AG04449 (cell line): Measurements from ENCODE around the gene RAB43.

ENCODE experiments used
- CTCF ChIA-PET: fragments of 350-600 bp; formaldehyde crosslinking; extraction: SDS; loops from one replicate; lab custom pipeline; 2021; ENCODE audit warnings: antibody characterized with exemption; lab: Yijun Ruan, JAX
- POLR2A ChIA-PET: fragments of 400-600, 350-600 bp; formaldehyde crosslinking; extraction: SDS; loops from one replicate; lab custom pipeline; 2020; ENCODE audit warnings: antibody characterized with exemption, inconsistent platforms; lab: Yijun Ruan, JAX
- DNase-seq: peaks from one replicate; pipeline ENCODE4 v3.0.0-alpha.2; 2010; ENCODE audit warnings: low read depth, low spot score
- H3K4me3 ChIP-seq: 2 replicates; pipeline ENCODE4 v1.5.1; 2011; ENCODE audit warnings: low read depth, mild to moderate bottlenecking, control low read depth, low read length
- TF ChIP-seq, protein P1 (sequence below): IDR thresholded peaks from one replicate; pipeline ENCODE4 v1.5.1; 2011; ENCODE audit warnings: mild to moderate bottlenecking, moderate library complexity, low read length, control low read depth, inconsistent platforms; ENCODE audit not compliant: insufficient read depth; ENCODE audit errors: missing control alignments

The RAB43 gene

DNA sequence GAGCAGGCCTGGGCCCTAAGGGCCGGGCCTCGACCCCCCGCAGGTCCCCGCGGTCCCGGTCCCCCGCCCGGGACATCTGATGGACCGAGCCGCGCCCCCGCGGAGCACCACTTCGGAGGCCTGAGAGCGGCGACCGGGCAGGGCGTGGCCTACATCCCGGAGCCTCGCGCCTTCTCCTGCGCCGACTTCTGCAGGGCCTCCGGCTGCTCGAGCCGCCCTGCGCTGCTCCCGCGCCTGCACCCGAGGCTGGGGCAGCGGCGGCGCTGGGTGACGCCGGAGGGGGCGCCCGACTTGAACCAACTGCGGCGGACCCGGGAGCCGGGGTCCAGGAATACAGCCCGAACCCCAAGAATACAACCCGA lies 75.9 kb downstream of the RAB43 start:
- ChIA-PET CTCF (interaction anchor here (1.1 kb wide), 1 partner anchor 9 kb away, joined by 3 read pairs; no protein-coding TSS in a partner anchor), POLR2A (no interaction called here)
- TF ChIP-seq, protein P1, sequence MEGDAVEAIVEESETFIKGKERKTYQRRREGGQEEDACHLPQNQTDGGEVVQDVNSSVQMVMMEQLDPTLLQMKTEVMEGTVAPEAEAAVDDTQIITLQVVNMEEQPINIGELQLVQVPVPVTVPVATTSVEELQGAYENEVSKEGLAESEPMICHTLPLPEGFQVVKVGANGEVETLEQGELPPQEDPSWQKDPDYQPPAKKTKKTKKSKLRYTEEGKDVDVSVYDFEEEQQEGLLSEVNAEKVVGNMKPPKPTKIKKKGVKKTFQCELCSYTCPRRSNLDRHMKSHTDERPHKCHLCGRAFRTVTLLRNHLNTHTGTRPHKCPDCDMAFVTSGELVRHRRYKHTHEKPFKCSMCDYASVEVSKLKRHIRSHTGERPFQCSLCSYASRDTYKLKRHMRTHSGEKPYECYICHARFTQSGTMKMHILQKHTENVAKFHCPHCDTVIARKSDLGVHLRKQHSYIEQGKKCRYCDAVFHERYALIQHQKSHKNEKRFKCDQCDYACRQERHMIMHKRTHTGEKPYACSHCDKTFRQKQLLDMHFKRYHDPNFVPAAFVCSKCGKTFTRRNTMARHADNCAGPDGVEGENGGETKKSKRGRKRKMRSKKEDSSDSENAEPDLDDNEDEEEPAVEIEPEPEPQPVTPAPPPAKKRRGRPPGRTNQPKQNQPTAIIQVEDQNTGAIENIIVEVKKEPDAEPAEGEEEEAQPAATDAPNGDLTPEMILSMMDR, result no peak
- DNase-seq, result no peak
- H3K4me3 ChIP-seq, result no peak overlapping the region

DNA sequence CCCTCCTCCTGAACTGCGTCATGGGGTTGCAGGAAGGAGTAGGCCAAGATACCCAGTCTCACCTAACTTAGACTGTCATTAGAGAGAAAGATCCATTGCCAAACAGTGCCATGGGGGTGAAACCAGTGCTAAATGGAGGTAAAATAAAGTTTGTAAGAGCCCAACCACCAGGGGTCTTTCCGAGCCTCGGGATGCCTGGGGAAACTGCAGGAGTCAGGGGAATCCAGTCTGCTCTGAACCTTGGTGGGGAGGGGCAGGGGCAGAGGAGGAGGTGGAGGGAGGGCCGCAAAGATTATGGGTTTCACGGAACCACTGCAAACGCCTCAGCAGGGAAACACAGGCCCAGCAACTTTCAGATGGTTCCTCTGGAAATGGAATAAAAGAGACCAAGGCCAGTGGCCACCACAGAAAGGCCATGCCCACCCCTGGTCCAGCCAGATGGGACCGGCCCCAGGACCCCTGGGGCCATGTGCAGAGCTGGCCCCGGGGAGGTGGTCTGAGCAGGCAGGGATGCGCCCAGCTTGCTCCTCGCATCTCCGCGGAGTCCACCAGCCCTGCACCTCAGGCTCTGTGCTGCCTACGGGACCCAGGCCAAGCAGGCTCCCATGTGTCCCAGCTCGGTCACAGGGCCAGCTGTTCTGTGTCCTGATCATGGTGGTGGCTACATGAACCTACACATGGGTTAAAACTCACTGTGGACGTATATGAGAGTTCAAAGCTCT lies 80.9 kb downstream of the RAB43 start:
- DNase-seq, result no peak
- H3K4me3 ChIP-seq, result no peak overlapping the region
- ChIA-PET POLR2A (no interaction called here), CTCF (interaction anchor here (1.0 to 6.1 kb wide), 3 partner anchors 12 to 80 kb away, joined by 3 to 50 read pairs (median 3); no protein-coding TSS in a partner anchor)
- TF ChIP-seq, protein P1, result no peak

DNA sequence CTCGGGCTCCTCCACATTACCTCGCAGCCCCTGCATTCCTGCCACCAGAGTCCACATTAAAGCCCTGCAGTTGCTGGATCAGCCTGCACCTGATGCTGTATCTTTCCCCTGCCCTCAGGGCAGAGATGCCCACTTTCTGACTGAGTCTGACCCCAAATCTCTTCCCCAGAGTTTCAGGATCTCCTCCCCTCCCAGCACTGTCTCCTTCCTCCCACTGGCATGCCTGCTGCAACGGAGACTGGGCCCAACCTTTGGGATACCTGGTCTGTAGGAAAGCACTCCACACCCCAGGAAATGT lies 81.6 kb downstream of the RAB43 start:
- H3K4me3 ChIP-seq, result no peak overlapping the region
- CTCF ChIA-PET, result interaction anchor here (1.3 to 6.1 kb wide), 2 partner anchors 13 to 16 kb away, joined by 3 to 50 read pairs; no protein-coding TSS in a partner anchor
- TF ChIP-seq, protein P1, result no peak
- POLR2A ChIA-PET, result no interaction called here
- DNase-seq, result no peak

DNA sequence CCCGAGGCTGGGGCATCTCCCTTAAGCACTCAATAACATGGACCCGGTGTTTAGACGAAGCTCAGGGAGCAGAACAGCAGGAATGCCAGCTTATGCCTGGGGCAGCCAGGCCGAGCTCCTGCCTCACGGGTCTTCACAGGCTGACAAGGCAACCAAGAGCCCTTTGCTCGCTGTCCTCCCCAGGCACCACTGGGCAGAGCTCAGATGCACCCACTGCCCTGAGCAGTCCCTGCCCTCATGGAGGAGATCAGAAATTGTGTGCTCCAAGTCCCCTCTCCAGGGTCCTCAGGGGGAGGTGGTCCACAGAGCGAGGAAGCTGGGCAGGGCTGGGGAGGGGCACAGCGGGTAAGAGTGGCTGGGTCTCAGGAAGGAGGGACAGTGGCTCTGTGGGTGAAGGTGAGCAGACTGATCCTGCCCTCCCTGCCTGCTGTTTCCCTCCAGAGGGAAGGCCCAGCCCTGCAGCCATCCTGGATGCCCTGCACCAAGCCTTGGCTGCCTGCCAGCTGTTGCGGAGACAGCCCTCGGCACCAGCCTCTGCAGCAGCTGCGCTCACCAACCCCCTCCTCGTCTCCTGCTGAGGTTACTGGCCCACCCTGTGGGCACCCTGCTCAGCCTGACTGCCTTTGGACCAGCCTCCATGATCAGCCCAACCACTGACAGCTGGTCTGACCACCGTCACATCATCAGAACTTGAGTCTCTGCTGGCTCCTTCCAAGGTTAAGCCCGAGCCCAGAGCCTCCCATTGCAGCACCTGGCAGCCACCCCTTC lies 82.1 kb downstream of the RAB43 start:
- TF ChIP-seq, protein P1, result no peak
- POLR2A ChIA-PET, result no interaction called here
- H3K4me3 ChIP-seq, result no peak overlapping the region
- CTCF ChIA-PET, result interaction anchor here (1.0 to 6.1 kb wide), 3 partner anchors 13 to 69 kb away, joined by 3 to 50 read pairs (median 5); no protein-coding TSS in a partner anchor
- DNase-seq, result no peak

DNA sequence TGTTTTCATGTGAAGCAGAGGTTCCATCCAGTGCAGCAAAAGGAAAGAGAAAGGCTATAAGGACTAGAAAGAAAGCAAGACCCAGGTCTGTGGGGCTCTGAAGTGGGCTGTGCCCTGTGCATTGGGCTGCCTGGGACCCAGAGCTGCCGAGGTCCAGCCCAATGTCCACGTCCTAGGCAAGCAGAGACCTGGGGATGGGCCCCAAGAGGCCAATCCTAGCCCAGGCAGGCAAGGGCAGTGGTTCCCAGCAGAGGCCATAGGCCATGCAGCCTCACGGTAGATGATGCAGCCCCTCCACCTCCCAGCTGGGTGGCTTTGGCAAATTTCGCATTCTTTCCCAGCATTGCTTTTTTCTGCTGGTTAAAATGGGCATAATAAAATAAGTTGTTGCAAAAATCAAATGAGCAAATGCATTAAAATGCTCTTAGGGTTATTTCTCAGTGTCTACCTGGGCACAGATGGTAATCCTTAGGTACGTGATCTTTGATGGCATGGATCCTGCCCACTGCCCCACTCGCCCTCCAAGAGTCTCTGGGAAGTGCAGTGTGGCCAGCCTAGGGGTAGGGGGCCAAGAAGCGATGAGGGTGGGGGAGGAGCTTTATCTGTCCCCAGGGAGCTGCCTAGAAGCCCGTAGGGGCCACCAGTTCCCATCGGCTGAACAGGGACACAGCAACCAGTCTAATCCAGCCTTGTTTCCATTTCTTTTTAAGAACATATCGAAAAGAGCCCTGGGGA lies 83.3 kb downstream of the RAB43 start:
- DNase-seq, result no peak
- CTCF ChIA-PET, result interaction anchor here (1.8 to 6.1 kb wide), 2 partner anchors 14 to 207 kb away, joined by 7 to 50 read pairs; no protein-coding TSS in a partner anchor
- POLR2A ChIA-PET, result no interaction called here
- TF ChIP-seq, protein P1, result no peak
- no peak overlapping the region for H3K4me3 ChIP-seq
